HG03432 (cell line): ENCODE data around the gene GPN3.
"Not testable (repeated sequence)": the region's sequence is repeated elsewhere in the genome, so short reads cannot be mapped to it uniquely, and the experiment has no call there.

ENCODE experiments used
- ATAC-seq: cut with Tn5 transposase; IDR thresholded peaks from one replicate; pipeline ENCODE4 v1.9.1; 2021; ENCODE audit warnings: mild to moderate bottlenecking, moderate library complexity; ENCODE audit not compliant: unreplicated experiment

Gene GPN3

GRCh38 chr12:110468214-110469048 is at the start of gene GPN3, which contains the start of gene FAM216A:
TSS of gene GPN3 (minus strand) at chr12:110468257. CDS start at chr12:110468203, 54 bp downstream.
TSS of gene FAM216A (plus strand) at chr12:110468845. CDS start at chr12:110468876, 31 bp downstream.
- peak; percentile 73 for ATAC-seq

DNA sequence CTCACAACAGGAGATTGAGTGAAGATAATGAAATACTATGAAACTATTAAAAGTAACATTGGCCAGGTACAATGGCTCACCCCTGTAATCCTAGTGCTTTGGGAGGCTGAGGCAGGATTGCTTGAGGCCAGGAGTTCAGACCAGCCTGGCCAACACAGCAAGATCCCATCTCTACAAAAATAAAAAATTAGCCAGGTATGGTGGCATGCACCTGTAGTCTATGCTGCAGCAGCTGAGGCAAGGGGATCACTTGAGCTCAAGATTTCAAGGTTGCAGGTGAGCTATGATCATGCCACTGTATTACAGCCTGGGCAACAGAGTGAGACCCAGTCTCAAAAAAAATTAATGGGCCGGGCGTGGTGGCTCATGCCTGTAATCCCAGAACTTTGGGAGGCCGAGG is 48.9 kb upstream of the GPN3 start:
- no peak for ATAC-seq

DNA sequence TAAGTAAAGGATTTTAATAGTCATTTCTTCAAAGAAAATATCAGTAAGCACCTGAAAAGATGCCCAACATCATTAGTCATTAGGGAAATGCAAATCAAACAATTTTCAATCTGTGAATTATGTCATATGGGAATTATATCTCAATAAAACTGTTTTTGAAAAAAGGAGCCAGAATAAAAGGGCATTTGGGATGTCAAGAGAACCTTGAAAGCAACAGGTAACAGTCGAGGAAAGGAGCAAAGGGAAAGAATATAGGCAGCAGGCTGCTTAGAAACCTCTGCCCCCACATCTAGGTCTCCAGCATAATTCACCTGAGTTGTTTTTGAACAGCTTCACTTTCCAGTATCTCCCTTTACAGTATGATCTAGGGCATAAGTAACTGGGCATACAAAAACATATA is 46.3 kb upstream of the GPN3 start:
- no peak for ATAC-seq

GRCh38 chr12:110513842-110514241 is 45.8 kb upstream of the GPN3 start:
- no peak for ATAC-seq

DNA sequence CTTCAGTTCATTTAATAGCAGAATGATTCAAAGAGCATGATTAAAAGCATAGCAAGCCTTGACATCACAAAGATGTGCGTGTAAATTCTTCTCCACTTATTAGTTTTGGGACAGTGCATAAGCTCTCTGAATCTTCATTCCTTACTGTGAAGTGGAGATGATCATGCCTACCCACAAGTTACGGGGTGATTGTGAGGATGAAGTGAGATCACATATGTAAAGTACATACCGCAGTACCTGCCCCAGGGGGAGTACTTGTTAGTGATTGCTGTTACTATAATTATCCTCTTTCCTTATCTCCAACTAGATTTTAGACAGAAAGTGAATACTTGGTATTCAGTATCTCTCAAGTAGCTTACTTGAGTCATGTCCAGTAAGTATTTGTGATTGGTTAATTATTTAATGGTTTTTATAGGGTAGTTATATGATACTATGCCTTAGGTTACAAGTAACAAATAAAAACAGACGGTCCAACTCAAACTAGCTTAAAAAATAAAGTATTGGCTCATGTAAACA is 40.1 kb upstream of the GPN3 start:
- ATAC-seq = no peak

DNA sequence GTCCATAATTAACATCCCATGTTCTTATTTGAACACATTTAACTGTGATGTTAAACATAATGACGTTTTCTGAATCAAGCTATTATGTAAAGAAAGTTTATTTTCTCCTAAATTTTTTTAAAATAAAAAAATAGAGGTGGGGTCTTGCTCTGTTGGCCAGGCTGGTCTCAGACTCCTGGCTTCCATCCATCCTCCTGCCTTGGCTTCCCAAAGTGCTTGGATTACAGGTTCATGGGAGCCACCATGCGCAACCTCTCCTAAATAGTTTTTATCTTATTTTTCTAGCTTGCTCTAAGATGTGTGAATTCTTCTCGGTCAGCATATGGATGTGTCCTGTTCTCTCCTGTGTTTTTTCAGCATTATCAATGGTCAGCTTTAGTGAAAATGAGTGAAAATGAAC is 37.3 kb upstream of the GPN3 start:
- no peak for ATAC-seq

GRCh38 chr12:110503432-110503831 is 35.4 kb upstream of the GPN3 start:
- no peak for ATAC-seq

DNA sequence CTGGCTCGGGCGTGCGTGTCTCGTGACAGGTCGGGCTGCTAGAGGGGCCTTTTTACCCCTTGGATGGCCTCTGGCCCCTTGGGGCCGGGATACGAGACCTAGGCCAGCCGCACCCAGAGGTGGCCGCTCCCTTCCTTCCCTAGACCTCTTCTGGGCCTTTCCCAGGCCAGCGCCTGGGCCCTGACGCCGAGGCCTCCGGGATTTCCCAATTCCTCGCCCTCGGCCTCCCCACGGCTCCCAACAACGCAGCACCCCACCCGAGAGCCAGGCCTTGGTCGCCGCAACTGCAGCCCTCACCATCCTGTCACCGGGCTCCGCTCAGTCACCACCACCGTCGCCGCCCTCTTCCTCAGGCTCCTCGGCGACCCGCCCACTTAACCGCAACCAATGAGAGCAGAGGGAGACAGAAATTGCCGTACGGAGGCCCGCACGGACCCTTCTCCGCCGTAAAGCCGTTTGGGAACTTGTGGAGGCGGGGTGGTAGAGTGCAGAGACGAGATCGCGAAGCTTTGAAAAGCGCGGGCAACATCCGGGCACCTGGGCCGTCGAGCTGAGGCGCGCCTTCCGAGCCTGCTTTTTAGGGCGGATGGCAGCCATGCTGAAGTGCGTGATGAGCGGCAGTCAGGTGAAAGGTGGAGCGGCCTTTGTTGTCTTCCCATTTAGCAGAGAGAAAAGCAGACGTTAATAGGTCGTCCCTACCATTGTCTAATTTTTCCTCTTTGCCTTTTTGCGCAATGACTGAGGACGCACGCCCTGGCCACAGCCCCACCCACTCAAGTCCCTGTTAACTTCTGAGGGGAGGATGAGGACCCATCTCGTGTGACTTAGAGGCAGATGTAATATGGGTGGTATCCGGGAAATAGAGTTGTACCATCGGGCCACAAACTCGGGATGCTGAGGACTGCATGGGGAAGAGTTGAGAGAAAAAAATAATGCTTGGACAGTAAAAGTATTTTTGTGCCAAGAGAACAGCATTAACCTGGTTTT is 34.0 kb upstream of the GPN3 start, which contains the start of the genes RAD9B and VPS29:
Gene RAD9B (plus strand): TSS at position 580 of the 987 bp plus-strand sequence. CDS start 7 bp downstream, at position 587.
Gene VPS29 (minus strand): TSS at position 360 of the 987 bp plus-strand sequence. CDS start 60 bp downstream, at position 300.
- peak; percentile 96 for ATAC-seq

- peak; percentile 13 for ATAC-seq
These were observed 33.3 kb upstream of the GPN3 start for GRCh38 chr12:110501399-110501751.

DNA sequence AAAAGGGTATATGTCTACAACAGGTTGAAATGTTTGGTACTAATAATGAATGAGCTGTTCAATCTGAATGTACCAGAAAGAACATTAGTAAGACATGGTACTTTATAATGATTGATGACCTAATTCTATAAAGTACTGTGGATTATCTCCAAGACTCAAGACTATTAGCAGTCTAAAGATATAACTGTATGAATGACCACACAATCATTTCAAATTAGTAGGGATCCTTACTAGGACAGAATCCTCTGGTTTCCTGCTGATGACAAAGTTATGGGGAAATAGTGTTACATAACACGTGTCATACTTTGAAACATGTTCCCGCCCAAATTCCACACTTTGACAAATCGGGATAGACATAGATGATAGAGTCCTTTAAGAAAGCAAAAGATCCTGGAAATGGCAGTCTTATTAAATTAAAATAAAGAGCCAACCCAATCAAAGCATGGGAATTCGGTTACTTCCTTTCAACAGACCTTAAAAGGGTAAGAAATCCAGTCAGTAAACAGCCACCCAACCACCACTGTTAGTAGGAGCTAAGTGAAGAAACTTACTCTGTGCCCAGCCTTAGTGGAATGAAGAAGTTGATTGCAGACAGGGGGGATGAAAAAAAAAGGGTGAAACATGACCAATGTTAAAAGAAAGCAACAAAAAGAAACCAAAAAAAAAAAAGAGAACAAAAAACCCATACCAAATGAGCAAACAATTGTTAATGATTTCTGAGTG is 31.1 kb upstream of the GPN3 start:
- no peak for ATAC-seq

DNA sequence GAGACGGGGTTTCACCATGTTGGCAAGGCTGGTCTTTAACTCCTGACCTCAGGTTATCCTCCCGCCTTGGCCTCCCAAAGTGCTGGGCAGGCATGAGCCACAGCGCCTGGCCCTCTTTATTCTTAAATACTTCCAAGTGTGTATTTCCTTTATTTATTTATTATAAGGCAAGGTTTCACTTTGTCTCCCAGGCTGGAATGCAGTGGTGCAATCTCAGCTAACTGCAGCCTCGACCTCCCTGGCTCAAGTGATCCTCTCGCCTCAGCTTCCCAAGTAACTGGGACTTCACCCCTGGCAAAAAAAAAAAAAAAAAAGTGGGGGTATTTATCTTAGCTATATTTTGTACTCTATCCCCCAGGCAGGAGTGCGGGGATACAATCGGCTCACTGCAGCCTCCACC is 7.4 kb upstream of the GPN3 start:
- ATAC-seq = no peak

DNA sequence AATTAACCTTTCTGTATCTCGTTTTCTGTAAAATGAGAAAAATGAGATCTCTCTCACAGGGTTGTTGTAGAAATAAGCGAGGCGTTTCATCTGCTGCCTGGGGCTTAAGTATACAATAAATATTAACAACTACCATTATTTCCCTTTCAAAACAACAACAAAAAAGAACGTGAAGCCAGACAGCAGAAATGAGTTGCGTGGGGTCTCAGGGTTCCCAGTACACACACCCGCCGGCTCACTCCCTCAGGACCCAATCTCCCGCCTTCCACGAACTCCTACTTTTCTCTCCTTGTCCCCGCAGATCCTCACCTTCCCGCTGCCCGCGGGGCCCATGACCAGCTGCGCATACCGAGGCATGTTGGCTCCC is 227 bp downstream of the GPN3 start:
- ATAC-seq = no peak

- no peak for ATAC-seq
These were observed 1.3 kb downstream of the GPN3 start for GRCh38 chr12:110466791-110467190.

GRCh38 chr12:110465765-110466164 is 2.3 kb downstream of the GPN3 start:
- ATAC-seq = not testable (repeated sequence)

DNA sequence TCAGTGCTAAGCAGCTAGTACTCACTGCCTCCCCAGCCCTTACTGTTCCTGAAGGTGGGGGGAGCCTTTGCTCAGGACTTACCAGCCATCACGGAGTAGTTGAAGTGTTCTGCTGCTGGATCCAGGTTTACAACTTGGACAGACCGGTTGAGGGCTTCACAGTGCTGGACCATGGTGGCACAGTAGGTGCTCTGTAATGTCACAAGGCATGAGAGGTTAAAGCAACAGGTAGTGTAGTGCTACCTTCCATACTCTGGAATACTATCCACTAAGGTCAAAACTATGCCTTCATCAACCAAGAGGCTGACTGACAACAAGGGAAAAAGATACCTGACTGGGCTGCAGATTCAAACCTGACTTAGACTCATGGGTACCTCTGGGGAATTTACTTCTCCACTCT is 3.0 kb downstream of the GPN3 start:
- no peak for ATAC-seq

GRCh38 chr12:110461189-110461588 is 6.9 kb downstream of the GPN3 start:
- not testable (repeated sequence) for ATAC-seq

- ATAC-seq = no peak
These were observed 9.3 kb downstream of the GPN3 start for GRCh38 chr12:110458756-110459155.

DNA sequence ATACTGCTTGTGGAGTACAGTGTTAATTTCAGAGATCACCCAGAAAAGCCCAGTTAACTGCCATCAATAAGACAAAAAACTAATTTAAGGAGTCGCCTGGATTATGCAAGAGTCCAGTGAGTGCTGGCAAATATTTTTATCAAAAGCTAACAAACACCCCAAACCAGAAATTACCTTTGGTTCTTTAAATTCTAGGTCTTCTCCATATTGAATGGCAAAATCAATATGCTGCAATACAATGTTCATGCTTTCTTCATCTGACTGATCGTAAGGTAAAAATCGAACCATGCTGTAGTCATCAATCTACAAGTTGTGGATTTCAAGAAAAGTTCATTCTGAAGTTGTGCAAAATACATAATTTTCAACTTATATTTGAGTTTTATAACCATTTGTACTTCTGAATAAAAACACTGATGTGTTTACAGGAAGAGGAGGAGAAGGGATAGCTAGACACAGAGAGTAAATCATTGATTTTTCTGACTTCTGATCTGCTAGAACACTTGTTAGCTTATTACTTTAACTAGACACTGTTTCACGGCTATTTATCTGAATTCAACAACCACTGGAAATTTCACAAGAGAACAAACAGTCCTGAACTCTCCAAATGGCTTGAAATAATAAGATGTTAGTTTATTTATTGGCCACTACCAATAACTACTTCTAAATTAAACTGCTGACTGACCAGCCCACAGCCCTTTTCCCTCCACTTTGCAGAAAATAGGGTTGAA is 14.3 kb downstream of the GPN3 start:
- ATAC-seq = no peak

GRCh38 chr12:110451263-110451662 is 16.8 kb downstream of the GPN3 start:
- ATAC-seq = no peak
